Coronary artery (tissue), 2 donors: ENCODE results near the gene NAA60.

Source experiments
- DNase-seq: peaks from one replicate; pipeline ENCODE4 v3.0.0-alpha.2; 2017; ENCODE audit warnings: low spot score
- H3K27ac ChIP-seq, 2 donors: fragments of 200-600 bp; sonication (generic); one replicate each; pipeline ENCODE4 v1.5.1; 2016 to 2019
- H3K4me3 ChIP-seq: fragments of 200-600 bp; sonication (generic); 2 replicates; pipeline ENCODE4 v1.5.1; 2016; ENCODE audit warnings: mild to moderate bottlenecking, moderate library complexity
- CTCF ChIP-seq: fragments of 200-600 bp; sonication (generic); IDR thresholded peaks from one replicate; pipeline ENCODE4 v1.5.1; 2019; ENCODE audit warnings: antibody characterized with exemption

NAA60 gene

GRCh38 chr16:3513892-3514583 is 70.6 kb downstream of the NAA60 start:
- TF ChIP-seq CTCF = no peak
- no peak overlapping the region for H3K27ac ChIP-seq

DNA sequence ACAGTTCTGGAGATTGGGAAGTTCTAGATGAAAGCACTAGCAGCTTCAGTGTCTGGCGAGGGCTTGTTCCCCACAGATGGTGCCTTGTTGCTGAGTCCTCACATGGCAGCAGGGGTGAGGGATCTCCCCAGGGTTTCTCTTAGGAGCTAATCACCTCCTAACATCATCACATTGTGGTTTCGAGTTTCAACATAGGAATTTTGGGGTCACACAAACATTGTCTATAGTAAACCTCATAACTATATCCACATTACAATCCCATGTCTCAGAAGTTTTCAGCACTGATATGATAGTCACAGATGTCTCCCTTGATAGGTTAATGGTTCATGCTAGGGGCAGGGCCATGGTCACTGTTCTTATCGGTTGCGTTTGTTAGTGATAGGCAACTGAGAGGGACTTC is 71.1 kb downstream of the NAA60 start:
- no peak for TF ChIP-seq CTCF
- Histone ChIP-seq H3K4me3 (no peak overlapping the region), H3K27ac (no peak overlapping the region)
- no peak for DNase-seq

More at GRCh38 chr16:3513892-3514583, 70.6 kb downstream of the NAA60 start:
- H3K4me3 ChIP-seq = no peak overlapping the region
- no peak for DNase-seq

DNA sequence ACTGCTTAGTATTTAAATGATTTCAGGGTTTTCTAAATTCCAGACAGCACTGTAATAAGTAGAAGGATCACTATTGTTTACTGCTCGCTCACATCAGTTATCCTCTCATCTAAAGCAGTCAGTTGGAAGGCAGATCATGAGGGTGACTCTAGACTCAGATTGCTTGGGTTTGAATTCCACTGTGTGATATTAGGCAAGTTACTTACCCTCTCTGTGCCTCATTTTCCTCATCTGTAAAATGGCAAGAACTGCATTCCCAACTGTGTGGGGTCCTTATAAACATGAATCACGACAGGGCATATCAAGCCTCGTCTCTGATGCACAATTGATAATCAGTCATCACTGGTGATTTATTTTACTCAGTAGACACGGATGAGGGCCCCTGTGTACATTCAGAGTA is 72.4 kb downstream of the NAA60 start:
- Histone ChIP-seq H3K27ac (no peak overlapping the region), H3K4me3 (no peak overlapping the region)
- no peak for TF ChIP-seq CTCF
- DNase-seq = no peak

DNA sequence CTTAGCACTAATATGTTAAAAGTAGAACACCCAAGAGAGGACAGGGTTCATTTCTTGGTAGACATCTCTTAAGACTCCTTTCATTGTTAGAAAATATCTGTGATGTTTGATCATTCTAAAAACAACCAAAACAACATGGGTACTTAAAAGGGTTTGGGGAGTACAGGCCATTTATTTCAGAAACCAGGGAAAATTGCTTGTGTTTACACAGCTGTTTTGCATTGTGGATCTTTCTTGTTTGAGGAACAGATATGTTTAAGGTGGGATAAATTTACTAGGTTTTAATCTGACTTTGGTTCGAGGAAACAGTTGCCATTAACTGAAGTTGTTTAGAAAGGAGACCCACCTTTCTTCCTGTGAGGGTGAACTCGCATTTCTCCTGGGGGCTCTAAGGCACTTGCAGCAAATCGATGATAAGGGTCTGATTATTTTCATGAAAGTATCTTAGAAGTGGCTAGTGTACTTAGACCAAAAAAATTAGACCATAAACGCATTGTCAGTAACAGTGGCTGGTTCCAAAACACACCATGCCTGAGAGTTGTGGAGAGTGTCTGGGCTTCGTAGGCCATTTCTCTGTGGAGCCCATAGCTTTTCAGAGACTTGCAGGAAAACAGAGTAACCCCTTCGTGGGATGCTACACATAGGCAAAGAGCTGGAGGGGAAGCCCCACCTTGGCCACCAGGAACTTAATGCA is 75.0 kb downstream of the NAA60 start:
- DNase-seq = no peak
- no peak for TF ChIP-seq CTCF
- Histone ChIP-seq H3K27ac (no peak overlapping the region), H3K4me3 (no peak overlapping the region)

DNA sequence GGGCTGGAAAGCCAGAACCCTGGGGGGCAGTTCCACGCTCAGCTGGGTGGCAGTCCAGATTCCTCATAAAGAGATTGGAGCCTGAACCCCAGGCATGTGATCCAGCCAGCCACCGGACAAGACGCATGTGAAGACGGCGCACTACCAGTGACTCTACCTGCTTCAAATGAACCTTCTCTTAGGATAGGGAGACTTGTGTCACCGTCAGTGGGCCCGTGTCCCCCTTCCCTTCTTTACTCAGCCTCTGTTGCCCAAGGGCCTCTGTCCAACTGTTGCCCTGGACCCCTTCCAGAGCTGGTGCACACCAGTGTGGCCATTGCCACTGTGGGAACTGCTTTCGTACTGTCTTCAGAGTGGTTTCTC is 75.5 kb downstream of the NAA60 start:
- TF ChIP-seq CTCF = no peak
- DNase-seq = no peak
- H3K27ac ChIP-seq = no peak overlapping the region
- no peak overlapping the region for H3K4me3 ChIP-seq

- no peak overlapping the region for H3K27ac ChIP-seq
- no peak for TF ChIP-seq CTCF
- H3K4me3 ChIP-seq = no peak overlapping the region
- no peak for DNase-seq
Measured at GRCh38 chr16:3519581-3519980, 76.1 kb downstream of the NAA60 start.

- no peak for DNase-seq
- no peak for TF ChIP-seq CTCF
- H3K27ac ChIP-seq = no peak overlapping the region
- H3K4me3 ChIP-seq = no peak overlapping the region
Measured at GRCh38 chr16:3520413-3520812, 76.9 kb downstream of the NAA60 start.
